ENCODE measurements around the gene LIN7B.

LIN7B gene

GRCh38 chr19:49113762-49114629 lies at the start of gene LIN7B:
TSS of gene LIN7B (plus strand) at chr19:49114370. CDS start at chr19:49114405, 35 bp downstream.
- peak; percentile 68 for DNase-seq (ENCODE audit: low spot score)

- no peak for DNase-seq (ENCODE audit: low spot score)
Observed at GRCh38 chr19:49064768-49065611, 49.2 kb upstream of the LIN7B start, which contains the start of gene NTF4. TSS of gene NTF4 (minus strand) at chr19:49064818. CDS start at chr19:49061997, 2,821 bp downstream.

GRCh38 chr19:49065905-49066512 lies 48.2 kb upstream of the LIN7B start:
- no peak for DNase-seq (ENCODE audit: low spot score)

GRCh38 chr19:49067554-49067953 lies 46.6 kb upstream of the LIN7B start:
- DNase-seq (ENCODE audit: low spot score), result no peak

- DNase-seq (ENCODE audit: low spot score), result no peak
Observed at GRCh38 chr19:49069026-49069425, 45.1 kb upstream of the LIN7B start.

GRCh38 chr19:49070416-49070815 lies 43.8 kb upstream of the LIN7B start:
- no peak for DNase-seq (ENCODE audit: low spot score)

GRCh38 chr19:49071860-49072547 lies 42.2 kb upstream of the LIN7B start:
- DNase-seq (ENCODE audit: low spot score), result no peak

GRCh38 chr19:49073514-49074378 lies 40.4 kb upstream of the LIN7B start:
- DNase-seq (ENCODE audit: low spot score), result no peak

- peak; percentile 15 for DNase-seq (ENCODE audit: low spot score)
Observed at GRCh38 chr19:49074869-49075268, 39.3 kb upstream of the LIN7B start.

- no peak for DNase-seq (ENCODE audit: low spot score)
Observed at GRCh38 chr19:49080392-49080791, 33.8 kb upstream of the LIN7B start.

- DNase-seq (ENCODE audit: low spot score), result no peak
Observed at GRCh38 chr19:49081273-49081672, 32.9 kb upstream of the LIN7B start.

GRCh38 chr19:49084206-49085019 lies 29.8 kb upstream of the LIN7B start:
- no peak for DNase-seq (ENCODE audit: low spot score)

GRCh38 chr19:49085020-49085867 lies 28.9 kb upstream of the LIN7B start, which contains the start of gene SNRNP70:
TSS of gene SNRNP70 (plus strand) at chr19:49085451. CDS start at chr19:49086415, 964 bp downstream.
- DNase-seq (ENCODE audit: low spot score), result peak; percentile 100

- no peak for DNase-seq (ENCODE audit: low spot score)
Observed at GRCh38 chr19:49085868-49086232, 28.3 kb upstream of the LIN7B start.

GRCh38 chr19:49086296-49086695 lies 27.9 kb upstream of the LIN7B start:
- no peak for DNase-seq (ENCODE audit: low spot score)

GRCh38 chr19:49091391-49092038 lies 22.7 kb upstream of the LIN7B start:
- no peak for DNase-seq (ENCODE audit: low spot score)

- no peak for DNase-seq (ENCODE audit: low spot score)
Observed at GRCh38 chr19:49092686-49093085, 21.5 kb upstream of the LIN7B start.

Data from activated CD4-positive, alpha-beta T cell treated with anti-CD3 and anti-CD28 coated beads, Interleukin-2, Interleukin-4, amounts not matched to agents 100 ng/mL and 50 ng/mL, durations not matched to agents 16 hours and 8 hours (primary cell).